HL-60 (cell line): ENCODE results near the gene LETM1.

Experiments
- DNase-seq, 2 experiments: peaks; one replicate each; pipeline ENCODE4 v3.0.0-alpha.2; 2010 to 2020; ENCODE audit warnings: low read depth in 1 of 2, low spot score in 1 of 2
- H3K27ac ChIP-seq: fragments of 250-450 bp; sonication (Bioruptor Pico); replicated peaks from 2 replicates; pipeline ENCODE4 v1.5.1; 2020; ENCODE audit warnings: mild to moderate bottlenecking, moderate library complexity
- H3K27me3 ChIP-seq: fragments of 250-450 bp; sonication (Bioruptor Pico); 2 replicates; pipeline ENCODE4 v1.5.1; 2021; ENCODE audit warnings: mild to moderate bottlenecking, moderate library complexity; ENCODE audit not compliant: insufficient read depth, poor library complexity, severe bottlenecking
- H3K4me3 ChIP-seq: replicated peaks from 2 replicates; pipeline ENCODE4 v1.5.1; 2011; ENCODE audit warnings: mild to moderate bottlenecking, control low read depth, low read length; ENCODE audit not compliant: insufficient read depth
- CTCF ChIP-seq: IDR thresholded peaks from one replicate; pipeline ENCODE4 v1.5.1; 2011; ENCODE audit warnings: low read length, control low read depth, inconsistent platforms; ENCODE audit not compliant: insufficient read depth
- GABPA ChIP-seq: IDR thresholded peaks from 2 replicates; pipeline ENCODE4 v1.6.1; 2012; ENCODE audit warnings: low read depth
- POLR2AphosphoS5 ChIP-seq: IDR thresholded peaks from 2 replicates; pipeline ENCODE4 v1.6.1; 2012; ENCODE audit warnings: low read depth
- REST ChIP-seq: IDR thresholded peaks from 2 replicates; pipeline ENCODE4 v1.6.1; 2012; ENCODE audit warnings: low read depth; ENCODE audit not compliant: insufficient replicate concordance
- SPI1 ChIP-seq: IDR thresholded peaks from 2 replicates; pipeline ENCODE4 v1.6.1; 2012; ENCODE audit warnings: low read depth, mild to moderate bottlenecking, borderline replicate concordance

Gene LETM1

GRCh38 chr4:1808851-1809753 is 46.9 kb downstream of the LETM1 start:
- Histone ChIP-seq H3K4me3 (no peak overlapping the region), H3K27me3 (no peaks in the 10 kb centered on the region), H3K27ac (no peak overlapping the region)
- DNase-seq, result no peak
- TF ChIP-seq REST (no peak), GABPA (no peak), POLR2AphosphoS5 (no peak), CTCF (no peak), SPI1 (no peak)

GRCh38 chr4:1808396-1808795 is 47.6 kb downstream of the LETM1 start:
- Histone ChIP-seq H3K27me3 (no peaks in the 10 kb centered on the region), H3K4me3 (no peak overlapping the region), H3K27ac (no peak overlapping the region)
- TF ChIP-seq POLR2AphosphoS5, result no peak
- no peak for TF ChIP-seq REST
- TF ChIP-seq CTCF, result no peak
- no peak for TF ChIP-seq GABPA
- no peak for TF ChIP-seq SPI1
- no peak for DNase-seq

GRCh38 chr4:1807332-1807777 is 48.6 kb downstream of the LETM1 start:
- Histone ChIP-seq H3K27ac (no peak overlapping the region), H3K4me3 (no peak overlapping the region), H3K27me3 (no peaks in the 10 kb centered on the region)
- DNase-seq, result no peak
- TF ChIP-seq REST (no peak), GABPA (no peak)
